ENCODE data around the gene CYP27A1.
A peak's percentile ranks its signal among the peaks of the same experiment; 100 is the strongest.
"Not testable (repeated sequence)": the region's sequence is repeated elsewhere in the genome, so short reads cannot be mapped to it uniquely, and the experiment has no call there.

The CYP27A1 gene

GRCh38 chr2:218832520-218832919 is 50.6 kb downstream of the CYP27A1 start:
- no peak for DNase-seq

GRCh38 chr2:218833023-218833609 is 51.2 kb downstream of the CYP27A1 start:
- no peak for DNase-seq

GRCh38 chr2:218834685-218835084 is 52.7 kb downstream of the CYP27A1 start:
- no peak for DNase-seq

GRCh38 chr2:218837495-218837894 is 55.5 kb downstream of the CYP27A1 start:
- DNase-seq: no peak

- DNase-seq: peak; percentile 54
Measured at GRCh38 chr2:218839430-218839829, 57.5 kb downstream of the CYP27A1 start.

- DNase-seq: no peak
Measured at GRCh38 chr2:218839888-218840287, 57.9 kb downstream of the CYP27A1 start.

- DNase-seq: not testable (repeated sequence)
Measured at GRCh38 chr2:218844334-218844733, 62.4 kb downstream of the CYP27A1 start.

GRCh38 chr2:218846963-218847362 is 65.0 kb downstream of the CYP27A1 start:
- not testable (repeated sequence) for DNase-seq

- DNase-seq: no peak
Measured at GRCh38 chr2:218849721-218850120, 67.8 kb downstream of the CYP27A1 start.

GRCh38 chr2:218850796-218851195 is 68.8 kb downstream of the CYP27A1 start:
- no peak for DNase-seq

GRCh38 chr2:218851286-218851685 is 69.3 kb downstream of the CYP27A1 start:
- DNase-seq: no peak

GRCh38 chr2:218852911-218853667 is 71.1 kb downstream of the CYP27A1 start:
- no peak for DNase-seq

GRCh38 chr2:218853766-218854165 is 71.8 kb downstream of the CYP27A1 start:
- DNase-seq: no peak

GRCh38 chr2:218854860-218855259 is 72.9 kb downstream of the CYP27A1 start:
- DNase-seq: no peak

GRCh38 chr2:218855305-218856166 is 73.6 kb downstream of the CYP27A1 start:
- no peak for DNase-seq

GRCh38 chr2:218856167-218856895 is 74.4 kb downstream of the CYP27A1 start:
- peak; percentile 12 for DNase-seq

GRCh38 chr2:218856896-218857243 is 74.9 kb downstream of the CYP27A1 start:
- DNase-seq: no peak

GRCh38 chr2:218857371-218858137 is 75.6 kb downstream of the CYP27A1 start:
- no peak for DNase-seq

GRCh38 chr2:218858138-218858445 is 76.1 kb downstream of the CYP27A1 start:
- no peak for DNase-seq

GRCh38 chr2:218858671-218859555 is 77.0 kb downstream of the CYP27A1 start:
- no peak for DNase-seq

- no peak for DNase-seq
Measured at GRCh38 chr2:218859556-218859987, 77.6 kb downstream of the CYP27A1 start, which contains the start of gene WNT6. TSS of gene WNT6 (plus strand) at chr2:218859805. CDS start at chr2:218860038, 233 bp downstream.

All from GF-D8 (cell line).